H1 (cell line): ENCODE results near the gene PYGB. TPM values are rescaled to one million over a fixed set of nuclear protein-coding genes. Genes with fewer than 3 reads are reported as not detected.

Experiments
- CTCF ChIA-PET: fragments of 300-600 bp; sonication (Branson Sonifier 250); formaldehyde crosslinking; loops from one replicate; lab custom pipeline; 2021; ENCODE audit not compliant: partially characterized antibody; lab: Charles Lee
- POLR2A ChIA-PET: fragments of 300-600 bp; sonication (Branson Sonifier 250); formaldehyde crosslinking; loops from one replicate; lab custom pipeline; 2021; ENCODE audit warnings: inconsistent platforms; ENCODE audit not compliant: partially characterized antibody; lab: Charles Lee
- DNase-seq, 2 experiments: peaks; one replicate each; pipeline versions ENCODE4 v3.0.0 to v3.0.0-alpha.2; 2010 to 2022; ENCODE audit warnings: low spot score in 2 of 2, low read depth in 1 of 2, mixed read lengths in 1 of 2
- FAIRE-seq: peaks from 2 replicates; lab custom pipeline; 2011; peaks lifted over from hg19 to GRCh38; lab: Jason Lieb, UNC
- H2AFZ ChIP-seq: 2 replicates; pipeline ENCODE4 v1.8.1; 2012; ENCODE audit warnings: low read length, inconsistent platforms
- H2AK5ac ChIP-seq: 2 replicates; pipeline ENCODE4 v1.6.1; 2013; ENCODE audit warnings: low read depth, low read length
- H2BK120ac ChIP-seq: replicated peaks from 2 replicates; pipeline ENCODE3; 2013; ENCODE audit warnings: low read depth, low read length, inconsistent platforms
- H2BK12ac ChIP-seq: 2 replicates; pipeline ENCODE4 v1.6.1; 2013; ENCODE audit warnings: low read depth, low read length
- H2BK15ac ChIP-seq: 2 replicates; pipeline ENCODE4 v1.6.1; 2013; ENCODE audit warnings: low read length
- H2BK20ac ChIP-seq: 2 replicates; pipeline ENCODE4 v1.6.1; 2013; ENCODE audit warnings: low read length
- H2BK5ac ChIP-seq: 2 replicates; pipeline ENCODE4 v1.6.1; 2013; ENCODE audit warnings: low read depth, low read length
- H3K14ac ChIP-seq: 2 replicates; pipeline ENCODE4 v1.6.1; 2013; ENCODE audit warnings: inconsistent platforms; ENCODE audit not compliant: insufficient read length
- H3K18ac ChIP-seq: 2 replicates; pipeline ENCODE4 v1.6.1; 2013; ENCODE audit warnings: low read length; ENCODE audit errors: extremely low read depth
- H3K23ac ChIP-seq: 2 replicates; pipeline ENCODE4 v1.6.1; 2013; ENCODE audit warnings: inconsistent platforms; ENCODE audit not compliant: insufficient read length
- H3K23me2 ChIP-seq: 2 replicates; pipeline ENCODE4 v1.6.1; 2013; ENCODE audit warnings: low read depth, low read length
- H3K27ac ChIP-seq: 2 replicates; pipeline ENCODE4 v1.6.1; 2011; ENCODE audit warnings: low read depth, low read length, inconsistent platforms
- H3K27me3 ChIP-seq, 4 experiments: replicated peaks in 1 of 4; 1 replicate in 1 of 4; 2 replicates in 3 of 4; pipeline versions ENCODE4 v1.6.1 to v1.8.1; 2011 to 2013; ENCODE audit warnings: low read length in 3 of 4, mild to moderate bottlenecking in 3 of 4, inconsistent platforms in 2 of 4, mixed read lengths in 2 of 4, moderate library complexity in 1 of 4; ENCODE audit not compliant: control insufficient read depth in 3 of 4, insufficient read depth in 3 of 4; ENCODE audit errors: extremely low read depth in 1 of 4
- H3K36me3 ChIP-seq, 4 experiments: 2 replicates each; pipeline versions ENCODE4 v1.6.1 to v1.8.1; 2011 to 2013; ENCODE audit warnings: mild to moderate bottlenecking in 4 of 4, low read length in 3 of 4, moderate library complexity in 2 of 4, control low read depth in 1 of 4, inconsistent platforms in 1 of 4; ENCODE audit not compliant: insufficient read depth in 4 of 4, control insufficient read depth in 2 of 4
- H3K4ac ChIP-seq: replicated peaks from 2 replicates; pipeline ENCODE3; 2013; ENCODE audit warnings: low read length, low read depth, mixed read lengths, inconsistent platforms; ENCODE audit not compliant: insufficient read length
- H3K4me1 ChIP-seq, 4 experiments: replicated peaks in 1 of 4; 1 replicate in 1 of 4; 2 replicates in 3 of 4; pipeline versions ENCODE4 v1.6.1 to v1.8.1; 2011 to 2013; ENCODE audit warnings: low read length in 3 of 4, inconsistent platforms in 2 of 4, mixed read lengths in 1 of 4; ENCODE audit not compliant: insufficient read depth in 4 of 4, control insufficient read depth in 3 of 4
- H3K4me2 ChIP-seq, 2 experiments: 2 replicates each; pipeline versions ENCODE4 v1.6.1 to v1.8.1; 2011 to 2013; ENCODE audit warnings: low read depth in 2 of 2, low read length in 2 of 2, control low read depth in 1 of 2, inconsistent platforms in 1 of 2, mild to moderate bottlenecking in 1 of 2; ENCODE audit not compliant: insufficient read depth in 1 of 2
- H3K4me3 ChIP-seq, 4 experiments: fragments of 200-600, 300-600 bp in 1 of 4; sonication (generic), shearing (Covaris generic), sonication (Bioruptor Twin) in 1 of 4; 2 replicates each; pipeline versions ENCODE4 v1.5.1 to v1.8.1; 2011 to 2016; ENCODE audit warnings: low read length in 4 of 4, low read depth in 3 of 4, control low read depth in 2 of 4, inconsistent platforms in 2 of 4, mild to moderate bottlenecking in 2 of 4, mixed read lengths in 1 of 4, moderate library complexity in 1 of 4; ENCODE audit not compliant: insufficient read depth in 2 of 4; ENCODE audit errors: extremely low read depth in 1 of 4
- H3K56ac ChIP-seq: replicated peaks from 2 replicates; pipeline ENCODE3; 2013; ENCODE audit warnings: low read depth, mild to moderate bottlenecking, mixed read lengths, low read length, inconsistent platforms; ENCODE audit not compliant: insufficient read length
- H3K79me1 ChIP-seq: 2 replicates; pipeline ENCODE4 v1.6.1; 2013; ENCODE audit warnings: low read depth, low read length, control low read depth
- H3K79me2 ChIP-seq, 2 experiments: 2 replicates each; pipeline versions ENCODE4 v1.6.1 to v1.8.1; 2012 to 2013; ENCODE audit warnings: low read length in 2 of 2, mild to moderate bottlenecking in 2 of 2, inconsistent platforms in 1 of 2; ENCODE audit not compliant: insufficient read depth in 2 of 2, control insufficient read depth in 1 of 2
- H3K9ac ChIP-seq, 4 experiments: replicated peaks in 1 of 4; 1 replicate in 1 of 4; 2 replicates in 3 of 4; pipeline versions ENCODE4 v1.6.1 to v1.8.1; 2011 to 2013; ENCODE audit warnings: low read depth in 3 of 4, low read length in 3 of 4, control low read depth in 2 of 4, mild to moderate bottlenecking in 2 of 4, moderate library complexity in 2 of 4, inconsistent platforms in 1 of 4; ENCODE audit errors: extremely low read depth in 1 of 4
- H3K9me3 ChIP-seq, 2 experiments: 2 replicates each; pipeline versions ENCODE4 v1.6.1 to v1.8.1; 2012 to 2013; ENCODE audit warnings: mild to moderate bottlenecking in 2 of 2, moderate library complexity in 2 of 2, control low read depth in 1 of 2, inconsistent platforms in 1 of 2, low read depth in 1 of 2, low read length in 1 of 2, mixed read lengths in 1 of 2; ENCODE audit not compliant: insufficient read depth in 2 of 2
- H4K20me1 ChIP-seq, 2 experiments: replicated peaks in 1 of 2; 2 replicates each; pipeline versions ENCODE3 to v1.8.1; 2011 to 2013; ENCODE audit warnings: inconsistent platforms in 2 of 2, low read length in 2 of 2, mild to moderate bottlenecking in 1 of 2; ENCODE audit not compliant: insufficient read depth in 2 of 2, control insufficient read depth in 1 of 2
- H4K5ac ChIP-seq: 2 replicates; pipeline ENCODE4 v1.6.1; 2013; ENCODE audit warnings: low read length, low read depth, mixed read lengths, inconsistent platforms; ENCODE audit not compliant: insufficient read length
- H4K8ac ChIP-seq: 2 replicates; pipeline ENCODE4 v1.8.0; 2013; ENCODE audit warnings: mild to moderate bottlenecking, moderate library complexity, low read length, inconsistent platforms; ENCODE audit not compliant: insufficient read depth; ENCODE audit errors: extremely low read depth
- H4K91ac ChIP-seq: replicated peaks from 2 replicates; pipeline ENCODE3; 2013; ENCODE audit warnings: low read length, mixed read lengths, inconsistent platforms; ENCODE audit not compliant: insufficient read length
- BACH1 ChIP-seq: IDR thresholded peaks from 2 replicates; pipeline ENCODE4 v1.6.1; 2012; ENCODE audit warnings: low read length, improper control_type of control experiment
- KDM1A ChIP-seq: fragments of 200-600, 300-600 bp; sonication (generic); IDR thresholded peaks from 2 replicates; pipeline ENCODE4 v1.7.1; 2016; ENCODE audit warnings: mild to moderate bottlenecking, low read length, borderline replicate concordance
- PHF8 ChIP-seq: fragments of 200-600 bp; sonication (generic); conservative IDR thresholded peaks from 2 replicates; pipeline ENCODE4 v1.7.1; 2012; ENCODE audit warnings: low read depth, mild to moderate bottlenecking, inconsistent platforms, low read length, moderate library complexity
- RFX5 ChIP-seq: IDR thresholded peaks from 2 replicates; pipeline ENCODE4 v1.6.1; 2011; ENCODE audit warnings: low read depth, low read length, improper control_type of control experiment, borderline replicate concordance
- TCF12 ChIP-seq: IDR thresholded peaks from 2 replicates; pipeline ENCODE4 v1.6.1; 2011; ENCODE audit warnings: low read depth, mild to moderate bottlenecking, low read length
- WGBS, 2 experiments: shearing (Covaris generic) in 1 of 2; methylation state at CpG; one replicate each; pipeline versions ENCODE4 v1.1.6 to v1.1.7; 2013 to 2015; ENCODE audit warnings: low lambda C conversion rate in 2 of 2, mixed read lengths in 2 of 2, inconsistent platforms in 1 of 2, low coverage in 1 of 2, missing lambda C conversion rate in 1 of 2; ENCODE audit not compliant: insufficient replicate concordance in 2 of 2, insufficient coverage in 1 of 2, insufficient read length in 1 of 2; ENCODE audit errors: extremely low coverage in 1 of 2, missing lambda C conversion rate in 1 of 2; 5-methylcytosine and 5-hydroxymethylcytosine counted together
- polyA plus RNA-seq, 7 experiments: library from polyadenylated mRNA; depleted of rRNA in 3 of 7; stranded (reverse) in 5 of 7; unstranded in 2 of 7; fragments of >200 nt in 5 of 7; fragments of 200-250 nt in 2 of 7; gene quantifications; 1 replicate in 5 of 7; 2 replicates in 1 of 7; 4 replicates in 1 of 7; pipeline versions ENCODE4 v1.2.1 to v1.2.3, GENCODE V29; 2011 to 2013; ENCODE audit warnings: missing spikeins in 2 of 7, mixed read lengths in 2 of 7
- total RNA-seq: library from RNA; stranded (reverse); fragmentation: NEBNext Ultra II Directional; extraction: Animal tissue kit (Norgen Biotek cat#: 25700); gene quantifications from 2 replicates; pipeline ENCODE4 v1.2.1, GENCODE V29; 2021

PYGB gene
- total and polyA plus RNA-seq, 2 of the 8 experiments (the other 6 are each of a cell fraction or from before 2014, with no cell fraction given): 26.6 to 56.0 TPM

DNA sequence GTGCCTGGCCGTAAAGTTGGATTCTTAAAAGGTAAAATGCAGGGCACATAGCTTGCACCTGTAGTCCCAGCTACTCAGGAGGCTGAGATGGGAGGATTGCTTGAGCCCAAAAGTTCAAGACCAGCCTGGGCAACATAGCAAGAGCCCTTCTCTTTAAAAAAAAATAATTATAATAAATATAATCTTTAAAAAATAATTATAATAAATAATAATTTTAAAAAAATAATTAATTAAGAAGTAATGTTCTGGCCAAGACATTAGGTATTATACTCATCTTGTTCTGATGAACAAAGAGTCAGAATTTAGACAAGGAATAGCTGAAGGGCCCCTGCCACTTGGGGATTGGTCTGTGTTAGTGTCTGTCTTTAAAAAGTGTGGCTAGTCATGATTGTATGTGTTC, 38.5 kb upstream of the PYGB start:
- Histone ChIP-seq H3K18ac (no peak overlapping the region), H2AFZ (no peak overlapping the region), H2BK120ac (no peak overlapping the region), H3K79me1 (peaks cover 10% of the 10 kb centered on the region), H3K56ac (no peak overlapping the region), H3K27me3 (no peaks in the 10 kb centered on the region), H2BK5ac (no peak overlapping the region), H3K23me2 (0 out of 2 replicates have a peak, but pooled peaks cover 2% of the 10 kb centered on the region), H2BK20ac (no peak overlapping the region), H3K4me1 (peaks cover 7 to 13% (median 11%) of the 10 kb centered on the region in 4 experiments), H2AK5ac (no peak overlapping the region), H3K4me2 (no peak overlapping the region), H3K36me3 (peaks cover 0 to 3% (median 0%) of the 10 kb centered on the region in 4 experiments; a peak in 1 of 8 replicates), H3K27ac (no peak overlapping the region), H2BK12ac (no peak overlapping the region), H3K79me2 (peaks cover 0 to 4% of the 10 kb centered on the region in 2 experiments; a peak in 1 of 4 replicates), H3K9me3 (no peaks in the 10 kb centered on the region), H4K8ac (no peak overlapping the region), H4K91ac (no peak overlapping the region), H3K9ac (no peak overlapping the region), H3K4me3 (no peak overlapping the region), H3K14ac (no peak overlapping the region), H4K20me1 (peaks cover 0 to 2% of the 10 kb centered on the region in 2 experiments), H2BK15ac (no peak overlapping the region), H3K23ac (no peak overlapping the region), H4K5ac (no peak overlapping the region), H3K4ac (no peak overlapping the region)
- DNase-seq (no peak), FAIRE-seq (no peak)
- WGBS, 2 experiments: 95% methylated on average over 1 of the region's 1 CpG; no CpG with 5 or more reads in 1 of the 2 experiments
- TF ChIP-seq RFX5 (no peak), KDM1A (no peak), BACH1 (no peak), TCF12 (no peak), PHF8 (no peak)
- ChIA-PET CTCF (no interaction called here), POLR2A (no interaction called here)
